H1 (cell line): ENCODE measurements around the gene MPV17L. TPM values are rescaled to one million over a fixed set of nuclear protein-coding genes. Genes with fewer than 3 reads are reported as not detected.
"Not testable (repeated sequence)": the region's sequence is repeated elsewhere in the genome, so short reads cannot be mapped to it uniquely, and the experiment has no call there.

ENCODE experiments used
- CTCF ChIA-PET: fragments of 300-600 bp; sonication (Branson Sonifier 250); formaldehyde crosslinking; loops from one replicate; lab custom pipeline; 2021; ENCODE audit not compliant: partially characterized antibody; lab: Charles Lee
- POLR2A ChIA-PET: fragments of 300-600 bp; sonication (Branson Sonifier 250); formaldehyde crosslinking; loops from one replicate; lab custom pipeline; 2021; ENCODE audit warnings: inconsistent platforms; ENCODE audit not compliant: partially characterized antibody; lab: Charles Lee
- DNase-seq, 2 experiments: peaks; one replicate each; pipeline versions ENCODE4 v3.0.0 to v3.0.0-alpha.2; 2010 to 2022; ENCODE audit warnings: low spot score in 2 of 2, low read depth in 1 of 2, mixed read lengths in 1 of 2
- FAIRE-seq: peaks from 2 replicates; lab custom pipeline; 2011; peaks lifted over from hg19 to GRCh38; lab: Jason Lieb, UNC
- H2AFZ ChIP-seq: 2 replicates; pipeline ENCODE4 v1.8.1; 2012; ENCODE audit warnings: low read length, inconsistent platforms
- H2AK5ac ChIP-seq: 2 replicates; pipeline ENCODE4 v1.6.1; 2013; ENCODE audit warnings: low read depth, low read length
- H2BK120ac ChIP-seq: replicated peaks from 2 replicates; pipeline ENCODE3; 2013; ENCODE audit warnings: low read depth, low read length, inconsistent platforms
- H2BK12ac ChIP-seq: 2 replicates; pipeline ENCODE4 v1.6.1; 2013; ENCODE audit warnings: low read depth, low read length
- H2BK15ac ChIP-seq: 2 replicates; pipeline ENCODE4 v1.6.1; 2013; ENCODE audit warnings: low read length
- H2BK20ac ChIP-seq: 2 replicates; pipeline ENCODE4 v1.6.1; 2013; ENCODE audit warnings: low read length
- H2BK5ac ChIP-seq: 2 replicates; pipeline ENCODE4 v1.6.1; 2013; ENCODE audit warnings: low read depth, low read length
- H3K14ac ChIP-seq: 2 replicates; pipeline ENCODE4 v1.6.1; 2013; ENCODE audit warnings: inconsistent platforms; ENCODE audit not compliant: insufficient read length
- H3K18ac ChIP-seq: 2 replicates; pipeline ENCODE4 v1.6.1; 2013; ENCODE audit warnings: low read length; ENCODE audit errors: extremely low read depth
- H3K23ac ChIP-seq: 2 replicates; pipeline ENCODE4 v1.6.1; 2013; ENCODE audit warnings: inconsistent platforms; ENCODE audit not compliant: insufficient read length
- H3K23me2 ChIP-seq: 2 replicates; pipeline ENCODE4 v1.6.1; 2013; ENCODE audit warnings: low read depth, low read length
- H3K27ac ChIP-seq: 2 replicates; pipeline ENCODE4 v1.6.1; 2011; ENCODE audit warnings: low read depth, low read length, inconsistent platforms
- H3K27me3 ChIP-seq, 4 experiments: replicated peaks in 1 of 4; 1 replicate in 1 of 4; 2 replicates in 3 of 4; pipeline versions ENCODE4 v1.6.1 to v1.8.1; 2011 to 2013; ENCODE audit warnings: low read length in 3 of 4, mild to moderate bottlenecking in 3 of 4, inconsistent platforms in 2 of 4, mixed read lengths in 2 of 4, moderate library complexity in 1 of 4; ENCODE audit not compliant: control insufficient read depth in 3 of 4, insufficient read depth in 3 of 4; ENCODE audit errors: extremely low read depth in 1 of 4
- H3K36me3 ChIP-seq, 4 experiments: 2 replicates each; pipeline versions ENCODE4 v1.6.1 to v1.8.1; 2011 to 2013; ENCODE audit warnings: mild to moderate bottlenecking in 4 of 4, low read length in 3 of 4, moderate library complexity in 2 of 4, control low read depth in 1 of 4, inconsistent platforms in 1 of 4; ENCODE audit not compliant: insufficient read depth in 4 of 4, control insufficient read depth in 2 of 4
- H3K4ac ChIP-seq: replicated peaks from 2 replicates; pipeline ENCODE3; 2013; ENCODE audit warnings: low read length, low read depth, mixed read lengths, inconsistent platforms; ENCODE audit not compliant: insufficient read length
- H3K4me1 ChIP-seq, 4 experiments: replicated peaks in 1 of 4; 1 replicate in 1 of 4; 2 replicates in 3 of 4; pipeline versions ENCODE4 v1.6.1 to v1.8.1; 2011 to 2013; ENCODE audit warnings: low read length in 3 of 4, inconsistent platforms in 2 of 4, mixed read lengths in 1 of 4; ENCODE audit not compliant: insufficient read depth in 4 of 4, control insufficient read depth in 3 of 4
- H3K4me2 ChIP-seq, 2 experiments: 2 replicates each; pipeline versions ENCODE4 v1.6.1 to v1.8.1; 2011 to 2013; ENCODE audit warnings: low read depth in 2 of 2, low read length in 2 of 2, control low read depth in 1 of 2, inconsistent platforms in 1 of 2, mild to moderate bottlenecking in 1 of 2; ENCODE audit not compliant: insufficient read depth in 1 of 2
- H3K4me3 ChIP-seq, 4 experiments: fragments of 200-600, 300-600 bp in 1 of 4; sonication (generic), shearing (Covaris generic), sonication (Bioruptor Twin) in 1 of 4; 2 replicates each; pipeline versions ENCODE4 v1.5.1 to v1.8.1; 2011 to 2016; ENCODE audit warnings: low read length in 4 of 4, low read depth in 3 of 4, control low read depth in 2 of 4, inconsistent platforms in 2 of 4, mild to moderate bottlenecking in 2 of 4, mixed read lengths in 1 of 4, moderate library complexity in 1 of 4; ENCODE audit not compliant: insufficient read depth in 2 of 4; ENCODE audit errors: extremely low read depth in 1 of 4
- H3K56ac ChIP-seq: replicated peaks from 2 replicates; pipeline ENCODE3; 2013; ENCODE audit warnings: low read depth, mild to moderate bottlenecking, mixed read lengths, low read length, inconsistent platforms; ENCODE audit not compliant: insufficient read length
- H3K79me1 ChIP-seq: 2 replicates; pipeline ENCODE4 v1.6.1; 2013; ENCODE audit warnings: low read depth, low read length, control low read depth
- H3K79me2 ChIP-seq, 2 experiments: 2 replicates each; pipeline versions ENCODE4 v1.6.1 to v1.8.1; 2012 to 2013; ENCODE audit warnings: low read length in 2 of 2, mild to moderate bottlenecking in 2 of 2, inconsistent platforms in 1 of 2; ENCODE audit not compliant: insufficient read depth in 2 of 2, control insufficient read depth in 1 of 2
- H3K9ac ChIP-seq, 4 experiments: replicated peaks in 1 of 4; 1 replicate in 1 of 4; 2 replicates in 3 of 4; pipeline versions ENCODE4 v1.6.1 to v1.8.1; 2011 to 2013; ENCODE audit warnings: low read depth in 3 of 4, low read length in 3 of 4, control low read depth in 2 of 4, mild to moderate bottlenecking in 2 of 4, moderate library complexity in 2 of 4, inconsistent platforms in 1 of 4; ENCODE audit errors: extremely low read depth in 1 of 4
- H3K9me3 ChIP-seq, 2 experiments: 2 replicates each; pipeline versions ENCODE4 v1.6.1 to v1.8.1; 2012 to 2013; ENCODE audit warnings: mild to moderate bottlenecking in 2 of 2, moderate library complexity in 2 of 2, control low read depth in 1 of 2, inconsistent platforms in 1 of 2, low read depth in 1 of 2, low read length in 1 of 2, mixed read lengths in 1 of 2; ENCODE audit not compliant: insufficient read depth in 2 of 2
- H4K20me1 ChIP-seq, 2 experiments: replicated peaks in 1 of 2; 2 replicates each; pipeline versions ENCODE3 to v1.8.1; 2011 to 2013; ENCODE audit warnings: inconsistent platforms in 2 of 2, low read length in 2 of 2, mild to moderate bottlenecking in 1 of 2; ENCODE audit not compliant: insufficient read depth in 2 of 2, control insufficient read depth in 1 of 2
- H4K5ac ChIP-seq: 2 replicates; pipeline ENCODE4 v1.6.1; 2013; ENCODE audit warnings: low read length, low read depth, mixed read lengths, inconsistent platforms; ENCODE audit not compliant: insufficient read length
- H4K8ac ChIP-seq: 2 replicates; pipeline ENCODE4 v1.8.0; 2013; ENCODE audit warnings: mild to moderate bottlenecking, moderate library complexity, low read length, inconsistent platforms; ENCODE audit not compliant: insufficient read depth; ENCODE audit errors: extremely low read depth
- H4K91ac ChIP-seq: replicated peaks from 2 replicates; pipeline ENCODE3; 2013; ENCODE audit warnings: low read length, mixed read lengths, inconsistent platforms; ENCODE audit not compliant: insufficient read length
- WGBS, 2 experiments: shearing (Covaris generic) in 1 of 2; methylation state at CpG; one replicate each; pipeline versions ENCODE4 v1.1.6 to v1.1.7; 2013 to 2015; ENCODE audit warnings: low lambda C conversion rate in 2 of 2, mixed read lengths in 2 of 2, inconsistent platforms in 1 of 2, low coverage in 1 of 2, missing lambda C conversion rate in 1 of 2; ENCODE audit not compliant: insufficient replicate concordance in 2 of 2, insufficient coverage in 1 of 2, insufficient read length in 1 of 2; ENCODE audit errors: extremely low coverage in 1 of 2, missing lambda C conversion rate in 1 of 2; 5-methylcytosine and 5-hydroxymethylcytosine counted together
- polyA plus RNA-seq, 7 experiments: library from polyadenylated mRNA; depleted of rRNA in 3 of 7; stranded (reverse) in 5 of 7; unstranded in 2 of 7; fragments of >200 nt in 5 of 7; fragments of 200-250 nt in 2 of 7; gene quantifications; 1 replicate in 5 of 7; 2 replicates in 1 of 7; 4 replicates in 1 of 7; pipeline versions ENCODE4 v1.2.1 to v1.2.3, GENCODE V29; 2011 to 2013; ENCODE audit warnings: missing spikeins in 2 of 7, mixed read lengths in 2 of 7
- total RNA-seq: library from RNA; stranded (reverse); fragmentation: NEBNext Ultra II Directional; extraction: Animal tissue kit (Norgen Biotek cat#: 25700); gene quantifications from 2 replicates; pipeline ENCODE4 v1.2.1, GENCODE V29; 2021

Gene MPV17L
- total and polyA plus RNA-seq, 2 of the 8 experiments (the other 6 are each of a cell fraction or from before 2014, with no cell fraction given) = 6.7 to 8.2 TPM

DNA sequence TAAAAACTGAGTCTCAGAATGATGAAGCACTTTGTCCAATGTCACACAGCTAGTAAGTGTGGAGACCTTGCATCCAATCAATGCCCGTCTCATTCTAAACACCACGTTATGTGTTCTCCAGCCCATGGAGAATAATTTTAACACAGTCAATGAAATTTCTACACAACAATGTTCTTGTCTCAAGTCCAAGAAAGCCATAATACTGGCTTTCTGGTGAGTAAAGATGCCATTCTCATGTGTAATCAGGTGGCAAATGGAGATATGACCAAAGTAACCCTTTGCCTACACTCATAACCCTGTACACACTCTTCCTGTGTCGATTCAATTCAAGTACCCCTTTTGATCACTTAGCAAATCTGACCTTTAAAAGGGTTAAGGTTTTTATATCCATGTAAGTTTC is 12.7 kb upstream of the MPV17L start:
- H3K9me3 ChIP-seq, H2BK5ac ChIP-seq, DNase-seq, H4K91ac ChIP-seq, H3K9ac ChIP-seq, H2AK5ac ChIP-seq, FAIRE-seq, H3K4ac ChIP-seq, H3K27me3 ChIP-seq, CTCF ChIA-PET, H4K5ac ChIP-seq, H3K23me2 ChIP-seq, H3K14ac ChIP-seq, H2AFZ ChIP-seq, H4K8ac ChIP-seq, H3K23ac ChIP-seq, POLR2A ChIA-PET, H4K20me1 ChIP-seq, H3K79me2 ChIP-seq, H3K4me2 ChIP-seq, H3K56ac ChIP-seq, H2BK20ac ChIP-seq, H2BK12ac ChIP-seq, H3K4me3 ChIP-seq, H3K79me1 ChIP-seq, H3K18ac ChIP-seq, H2BK15ac ChIP-seq, H3K4me1 ChIP-seq, H2BK120ac ChIP-seq, H3K27ac ChIP-seq, H3K36me3 ChIP-seq: not testable (repeated sequence)
- 67% methylated on average over 3 of the region's 3 CpGs; no CpG with 5 or more reads in 1 of the 2 experiments for WGBS, 2 experiments

DNA sequence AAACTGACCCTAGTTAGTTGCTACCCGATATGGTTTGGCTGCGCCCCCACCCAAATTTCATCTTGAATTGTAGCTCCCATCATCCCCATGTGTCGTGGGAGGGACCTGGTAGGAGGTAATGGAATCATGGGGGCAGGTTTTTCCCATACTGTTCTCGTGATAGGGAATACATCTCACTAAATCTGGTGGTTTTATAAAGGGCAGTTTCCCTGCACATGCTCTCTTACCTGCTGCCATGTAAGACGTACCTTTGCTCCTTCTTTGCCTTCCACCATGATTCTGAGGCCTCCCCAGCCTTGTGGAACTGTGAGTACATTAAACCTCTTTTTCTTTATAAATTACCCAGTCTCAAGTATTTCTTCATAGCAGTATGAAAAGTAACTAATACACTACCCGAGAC is 7.5 kb upstream of the MPV17L start:
- H2BK5ac ChIP-seq, H3K79me1 ChIP-seq, H3K9me3 ChIP-seq, H3K4me3 ChIP-seq, H3K36me3 ChIP-seq, H3K18ac ChIP-seq, CTCF ChIA-PET, H4K20me1 ChIP-seq, FAIRE-seq, H3K14ac ChIP-seq, H4K5ac ChIP-seq, H3K4me1 ChIP-seq, H3K56ac ChIP-seq, POLR2A ChIA-PET, H4K91ac ChIP-seq, H3K27ac ChIP-seq, H4K8ac ChIP-seq, H3K9ac ChIP-seq, H3K4ac ChIP-seq, H2BK120ac ChIP-seq, H3K4me2 ChIP-seq, DNase-seq, H3K79me2 ChIP-seq, H3K27me3 ChIP-seq, H2AK5ac ChIP-seq, H3K23ac ChIP-seq, H2AFZ ChIP-seq, H2BK12ac ChIP-seq, H2BK20ac ChIP-seq, H3K23me2 ChIP-seq, H2BK15ac ChIP-seq: not testable (repeated sequence)
- 87% methylated on average over 6 of the region's 6 CpGs; no CpG with 5 or more reads in 1 of the 2 experiments for WGBS, 2 experiments
